GM21529 (cell line): ENCODE data around the gene JPT2.
"Not testable (repeated sequence)": the region's sequence is repeated elsewhere in the genome, so short reads cannot be mapped to it uniquely, and the experiment has no call there.

ENCODE experiments used
- ATAC-seq: cut with Tn5 transposase; IDR thresholded peaks from one replicate; pipeline ENCODE4 v1.9.1; 2021; ENCODE audit not compliant: unreplicated experiment

JPT2 gene

DNA sequence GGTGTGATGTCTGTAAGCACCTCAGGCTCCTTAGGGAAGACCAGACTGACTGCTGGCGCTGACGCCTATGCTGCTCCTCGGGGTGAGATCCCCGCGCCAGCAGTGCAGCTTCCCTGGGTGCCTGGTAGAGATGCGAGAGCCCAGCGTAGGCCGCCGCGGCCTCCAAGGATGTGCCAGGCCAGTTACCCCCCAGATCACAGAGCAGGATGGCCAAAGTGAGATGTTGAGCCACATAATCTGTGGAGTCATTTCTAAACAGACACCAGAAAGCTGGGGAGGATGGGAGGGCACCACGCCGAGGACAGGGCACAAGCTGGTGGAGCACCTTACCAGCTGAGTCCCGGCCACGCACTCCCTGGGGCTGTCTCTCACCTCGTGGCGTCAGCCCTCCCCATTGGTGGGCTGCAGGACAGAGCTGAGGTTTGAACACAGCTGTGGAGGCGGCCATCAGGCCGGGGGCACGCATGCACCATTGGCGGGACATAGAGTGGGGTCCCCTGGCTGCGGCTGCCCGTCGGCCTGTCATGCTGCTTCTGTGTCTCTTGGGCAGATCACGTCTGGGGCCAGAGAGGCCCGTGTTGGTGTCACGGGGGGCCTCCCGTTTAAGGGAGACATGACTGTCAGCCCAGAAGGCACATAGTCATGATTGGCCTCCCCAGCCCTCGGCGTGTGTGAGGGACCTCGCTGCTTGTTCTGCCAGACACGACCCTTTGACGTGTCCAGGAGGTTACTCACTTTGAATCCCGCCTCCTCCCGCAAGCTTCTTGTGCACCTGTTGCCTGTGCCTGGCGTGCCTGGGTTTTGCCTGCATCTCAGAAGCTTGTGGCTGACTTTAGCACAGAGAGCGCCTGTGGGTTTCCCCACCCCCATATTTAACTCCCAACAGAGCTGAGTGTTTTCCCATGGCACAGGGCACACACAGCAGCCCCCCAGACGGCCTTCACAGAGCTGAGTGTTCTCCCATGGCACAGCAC, 49.9 kb downstream of the JPT2 start:
- no peak for ATAC-seq

DNA sequence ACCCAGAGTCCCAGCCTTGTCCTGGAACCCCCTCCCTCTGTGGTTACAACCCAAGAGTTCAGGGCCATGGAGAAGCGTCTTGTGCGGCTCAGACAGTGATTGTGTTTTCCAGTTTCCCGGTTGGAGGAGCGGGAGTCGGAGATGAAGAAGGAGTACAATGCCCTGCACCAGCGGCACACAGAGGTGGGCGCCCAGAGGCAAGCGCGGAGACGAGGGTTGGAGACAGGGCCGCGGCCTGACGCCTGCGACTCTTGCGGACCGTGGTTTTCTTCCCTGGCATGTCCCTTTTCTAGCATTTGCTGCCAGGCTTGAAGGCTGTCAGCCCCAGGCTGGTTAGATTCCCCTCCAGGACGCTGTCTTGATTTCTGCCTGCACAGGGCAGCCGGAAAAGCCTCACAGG, 50.9 kb downstream of the JPT2 start:
- ATAC-seq, result no peak

DNA sequence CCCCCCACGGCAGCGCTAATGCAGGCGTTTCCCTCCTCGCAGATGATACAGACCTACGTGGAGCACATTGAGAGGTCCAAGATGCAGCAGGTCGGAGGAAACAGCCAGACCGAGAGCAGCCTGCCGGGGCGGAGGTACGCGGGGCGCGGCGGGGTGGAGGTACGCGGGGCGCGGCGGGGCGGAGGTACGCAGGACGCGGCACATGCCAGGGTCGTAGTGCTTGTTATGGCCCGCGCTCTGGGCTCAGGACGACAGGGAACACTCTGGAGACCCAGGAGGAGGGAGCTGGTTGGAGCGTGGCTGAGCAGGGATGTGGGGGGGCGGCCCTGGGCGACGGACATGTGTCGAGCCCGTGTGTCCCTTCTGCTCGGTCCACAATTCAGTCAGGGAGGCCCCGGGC, 51.4 kb downstream of the JPT2 start:
- ATAC-seq, result no peak

DNA sequence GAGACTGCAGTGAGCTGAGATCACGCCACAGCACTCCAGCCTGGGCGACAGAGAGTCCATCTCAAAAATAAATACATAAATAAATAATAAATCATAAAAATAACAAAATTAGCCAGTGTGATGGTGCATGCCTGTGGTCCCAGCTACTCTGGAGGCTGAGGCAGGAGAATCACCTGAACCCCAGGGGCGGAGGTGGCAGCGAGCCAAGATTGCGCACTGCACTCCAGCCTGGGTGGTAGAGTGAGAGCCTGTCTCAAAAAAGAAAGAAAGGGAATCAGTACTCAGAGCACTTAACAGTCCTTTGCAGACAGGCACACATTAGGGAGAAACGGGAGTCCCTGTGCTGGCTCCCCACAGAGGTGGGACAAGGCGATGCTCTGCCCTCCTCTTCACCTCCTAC, 53.0 kb downstream of the JPT2 start:
- no peak for ATAC-seq

DNA sequence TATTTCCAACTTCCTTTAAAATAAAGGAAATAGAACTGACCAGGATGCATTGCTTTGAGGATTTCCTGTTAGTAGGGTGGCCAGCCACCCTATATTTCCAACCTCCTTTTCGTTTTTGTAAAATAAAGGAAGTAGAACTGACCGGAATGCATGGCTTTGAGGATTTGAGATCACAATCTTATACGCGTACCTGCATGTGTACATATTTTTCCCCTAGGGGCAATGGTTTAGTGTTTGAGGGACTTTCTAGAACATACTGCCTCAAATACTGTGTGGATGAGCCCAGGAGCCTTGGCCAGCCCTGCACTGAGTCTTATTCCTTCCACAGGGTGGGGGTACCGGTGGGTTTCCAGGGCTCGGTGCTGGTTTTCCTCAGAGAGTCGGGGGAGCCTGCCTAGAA, 53.5 kb downstream of the JPT2 start:
- ATAC-seq, result no peak

DNA sequence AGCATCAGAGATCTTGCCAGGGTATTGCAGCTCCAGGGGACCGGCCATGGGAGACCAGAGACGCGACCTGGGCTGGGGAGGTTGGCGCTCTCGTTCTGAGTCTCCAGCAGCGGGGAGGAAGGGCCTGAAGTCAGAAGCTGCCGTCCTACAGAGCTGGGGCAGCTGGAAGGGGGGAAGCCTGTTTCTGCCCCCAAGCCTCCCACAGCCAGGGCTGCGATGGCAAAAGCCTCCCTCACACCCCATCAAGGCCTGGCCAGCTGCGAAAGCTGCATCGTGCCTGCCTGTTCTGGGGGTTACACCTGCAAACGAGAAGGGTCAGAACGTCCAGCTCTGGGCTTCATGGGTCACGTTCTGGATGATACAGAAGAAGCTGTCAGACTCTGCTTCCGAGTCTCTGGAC, 54.0 kb downstream of the JPT2 start:
- no peak for ATAC-seq

DNA sequence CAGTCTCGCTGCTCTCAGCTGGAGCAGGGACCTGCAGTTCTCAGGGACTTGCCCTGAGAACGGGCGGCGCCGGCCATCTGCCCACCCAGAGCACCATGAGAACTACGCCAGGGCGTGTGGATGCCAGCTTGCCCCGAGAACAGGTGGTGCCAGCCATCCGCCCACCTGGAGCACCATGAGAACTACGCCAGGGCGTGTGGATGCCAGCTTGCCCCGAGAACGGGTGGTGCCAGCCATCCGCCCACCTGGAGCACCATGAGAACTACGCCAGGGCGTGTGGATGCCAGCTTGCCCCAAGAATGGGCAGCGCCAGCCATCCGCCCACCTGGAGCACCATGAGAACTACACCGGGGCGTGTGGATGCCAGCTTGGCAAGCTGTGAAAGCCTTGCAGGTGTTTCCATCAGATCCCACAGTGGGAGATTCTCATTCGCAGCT, 54.5 kb downstream of the JPT2 start:
- ATAC-seq, result not testable (repeated sequence)

DNA sequence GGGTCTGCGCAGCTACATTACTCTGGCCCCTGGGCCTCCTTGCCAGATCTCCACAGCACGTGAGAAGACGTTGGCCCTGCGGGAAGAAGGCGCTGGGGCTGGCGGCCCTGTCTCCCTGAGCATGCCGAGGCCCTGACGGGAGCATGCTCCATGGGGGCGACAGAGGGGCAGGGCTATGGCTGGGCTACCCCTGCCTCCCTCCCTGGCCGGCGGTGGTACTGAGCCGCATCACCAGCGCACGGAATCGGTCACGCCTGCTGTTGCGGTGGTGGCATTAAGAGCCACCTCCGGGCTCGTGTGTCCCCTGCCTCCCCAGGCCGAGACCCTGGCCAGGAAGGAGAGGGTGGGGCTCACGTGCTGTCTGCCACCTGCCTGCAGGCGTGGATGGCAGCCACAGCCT, 56.0 kb downstream of the JPT2 start:
- no peak for ATAC-seq

DNA sequence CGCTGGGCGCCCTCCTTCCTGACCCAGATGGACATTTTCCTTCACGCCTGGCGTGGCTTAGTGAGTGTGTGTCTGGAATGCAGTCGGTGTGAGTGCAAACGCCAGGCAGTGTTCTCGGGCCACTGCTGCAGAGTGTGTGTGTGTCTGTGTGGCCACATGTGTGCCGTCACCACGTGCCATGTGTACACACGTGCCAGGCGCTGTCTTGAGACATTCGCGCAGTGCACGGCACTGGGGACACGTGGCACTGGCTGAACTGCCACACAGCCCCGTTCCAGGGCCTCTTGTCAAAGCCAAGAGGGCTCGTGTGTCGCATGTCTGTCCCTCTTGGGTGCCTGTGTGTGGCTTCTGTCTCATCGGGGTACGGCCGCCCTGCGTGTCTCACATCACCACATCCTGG, 56.7 kb downstream of the JPT2 start:
- ATAC-seq, result no peak

DNA sequence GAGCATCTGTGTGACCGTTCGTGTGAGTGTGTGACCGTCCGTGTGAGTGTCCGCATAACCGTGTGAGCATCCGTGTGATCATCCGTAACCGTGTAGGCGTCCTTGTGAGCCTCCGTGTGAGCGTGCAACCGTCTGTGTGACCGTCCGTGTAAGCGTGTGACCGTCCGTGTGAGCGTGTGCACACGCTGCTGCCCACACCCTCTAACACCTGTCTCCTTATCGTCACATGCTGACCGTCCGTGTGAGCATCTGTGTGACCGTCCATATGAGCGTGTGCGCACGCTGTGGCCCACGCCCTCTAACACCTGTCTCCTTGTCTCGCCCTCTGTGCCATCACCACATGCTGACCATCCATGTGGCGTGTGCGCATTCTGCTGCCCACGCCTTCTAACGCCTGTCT, 62.2 kb downstream of the JPT2 start:
- ATAC-seq, result no peak

DNA sequence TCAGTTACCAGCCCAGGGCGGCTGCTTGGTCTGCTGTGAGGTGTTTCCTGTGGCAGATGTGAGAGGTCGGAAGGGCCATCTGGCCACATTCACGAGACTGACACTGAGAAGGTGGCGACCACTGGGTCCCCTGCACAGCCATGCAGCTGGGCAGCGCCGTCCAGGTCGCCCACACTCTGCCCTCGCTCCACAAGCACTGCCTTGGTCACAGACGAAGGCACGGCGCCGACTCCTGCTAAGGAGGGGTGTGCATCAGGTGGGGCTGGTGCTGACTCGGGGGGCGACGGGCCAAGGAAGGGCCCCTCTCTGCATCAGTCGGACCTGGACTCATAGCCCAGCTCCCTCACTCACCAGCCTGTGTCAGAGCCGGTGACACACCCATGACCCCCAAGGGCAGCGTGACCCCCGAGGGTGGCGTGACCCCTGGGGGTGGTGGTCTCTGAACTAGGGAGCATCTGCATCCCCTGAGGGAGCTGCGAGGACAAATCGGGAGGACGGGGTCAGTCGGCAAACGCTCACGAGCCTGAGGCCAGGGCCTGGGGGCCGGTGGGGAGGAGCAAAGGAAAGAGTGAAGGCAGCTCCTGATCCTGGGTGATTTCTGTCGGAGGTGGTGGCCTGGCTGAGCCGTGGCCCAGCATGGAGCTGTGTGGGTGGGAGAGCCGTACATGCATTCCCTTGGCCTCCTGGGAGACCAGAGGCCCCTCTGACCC, 62.9 kb downstream of the JPT2 start:
- ATAC-seq, result no peak

DNA sequence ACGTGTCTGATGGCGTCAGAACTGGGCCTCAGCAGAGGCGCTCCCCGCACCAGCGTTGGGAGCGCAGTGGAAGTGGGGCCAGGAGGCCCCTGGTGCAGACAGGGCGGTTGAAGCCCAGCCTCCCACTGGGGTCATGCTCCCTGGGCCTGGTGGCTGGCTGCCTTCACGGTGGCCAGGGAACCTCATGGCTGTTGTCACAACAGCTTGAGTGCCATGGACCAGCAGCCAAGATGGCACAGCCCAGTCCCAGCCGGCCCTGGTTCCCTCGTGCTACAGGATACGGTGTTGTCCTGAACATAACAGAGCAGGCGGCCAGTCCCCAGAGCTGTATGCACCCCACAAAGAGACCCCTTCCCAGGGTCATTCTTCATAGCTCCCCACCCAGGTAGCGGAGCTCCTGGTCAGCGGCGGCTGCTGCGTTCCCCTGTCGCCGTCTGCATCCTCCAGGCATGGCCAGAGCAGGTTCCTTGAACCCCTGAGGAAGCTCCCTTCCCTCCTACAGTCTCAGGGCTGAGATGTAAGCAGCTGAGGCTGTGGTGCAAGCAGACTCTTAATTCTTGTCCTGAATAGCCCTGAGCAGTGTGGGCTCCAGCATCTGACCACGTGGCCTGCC, 63.6 kb downstream of the JPT2 start:
- ATAC-seq, result no peak

DNA sequence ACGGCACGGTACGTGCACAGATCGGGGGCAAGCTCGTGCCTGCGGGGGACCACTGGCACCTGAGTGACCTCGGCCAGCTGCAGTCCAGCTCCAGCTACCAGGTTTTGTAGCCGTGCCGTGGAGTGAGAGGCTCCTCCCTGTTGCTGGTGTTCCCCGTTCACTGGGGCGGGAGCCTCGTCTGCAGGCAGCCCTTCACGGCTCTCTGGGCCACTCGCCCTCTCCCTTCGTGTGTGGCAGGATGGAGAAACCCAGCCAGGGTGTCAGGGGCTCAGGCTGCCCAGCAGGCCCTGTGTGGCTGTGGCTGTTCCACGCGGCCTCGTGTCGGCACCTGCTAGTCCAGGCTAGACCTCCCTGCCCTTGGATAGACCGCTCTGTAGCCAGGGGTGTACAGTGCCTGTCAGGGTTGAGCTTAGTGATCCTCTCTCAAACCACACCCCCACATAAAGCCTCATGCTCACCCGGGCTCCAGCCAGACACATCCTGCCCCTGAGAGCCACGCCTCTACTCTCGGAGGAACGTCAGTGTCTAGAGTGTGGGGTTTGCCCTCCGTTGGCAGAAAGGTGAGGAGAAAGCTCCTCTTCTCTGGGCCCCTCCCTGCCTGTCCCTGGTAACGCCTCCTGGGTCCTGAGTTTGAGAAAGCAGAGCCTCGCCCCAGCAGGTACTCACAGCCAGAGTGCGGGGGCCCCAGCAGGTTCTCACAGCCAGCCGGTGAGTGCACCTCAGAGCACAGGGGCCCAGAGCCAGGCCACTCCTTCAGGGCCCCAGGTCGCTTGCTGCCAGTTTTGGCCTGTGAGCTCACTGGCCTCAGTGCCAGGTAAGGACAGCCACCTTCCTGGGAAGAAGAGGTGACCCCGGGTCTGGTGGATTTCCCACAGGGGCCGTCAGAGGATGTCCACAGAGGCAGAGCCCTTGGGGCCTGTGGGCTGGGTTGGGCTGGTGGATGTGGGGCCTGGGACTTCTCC, 65.6 kb downstream of the JPT2 start:
- ATAC-seq, result no peak

DNA sequence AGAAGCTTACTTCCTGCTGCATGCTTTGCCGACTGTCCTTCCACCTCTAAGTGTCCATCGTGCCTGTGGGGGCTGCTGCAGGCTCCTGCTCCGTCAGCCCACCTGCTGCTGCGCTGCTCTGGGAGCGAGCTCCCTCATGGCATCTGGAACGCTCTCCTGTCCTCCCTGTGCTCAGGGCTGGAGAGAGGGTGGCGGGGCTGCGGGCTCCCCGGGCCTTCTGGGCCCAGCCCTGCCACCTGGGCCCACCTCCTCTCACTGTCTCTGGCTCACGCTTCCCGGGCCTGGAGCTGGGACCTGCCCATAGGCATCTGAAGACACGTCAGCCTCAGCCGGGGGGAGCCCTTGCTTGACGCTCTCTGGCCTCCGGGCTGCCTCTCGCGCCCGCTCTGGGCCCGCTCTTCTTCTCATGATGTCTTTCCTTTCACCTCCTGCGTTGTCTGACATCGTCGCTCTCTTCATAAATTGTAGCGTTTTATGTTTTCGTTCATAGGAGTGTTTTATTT, 66.3 kb downstream of the JPT2 start:
- no peak for ATAC-seq

DNA sequence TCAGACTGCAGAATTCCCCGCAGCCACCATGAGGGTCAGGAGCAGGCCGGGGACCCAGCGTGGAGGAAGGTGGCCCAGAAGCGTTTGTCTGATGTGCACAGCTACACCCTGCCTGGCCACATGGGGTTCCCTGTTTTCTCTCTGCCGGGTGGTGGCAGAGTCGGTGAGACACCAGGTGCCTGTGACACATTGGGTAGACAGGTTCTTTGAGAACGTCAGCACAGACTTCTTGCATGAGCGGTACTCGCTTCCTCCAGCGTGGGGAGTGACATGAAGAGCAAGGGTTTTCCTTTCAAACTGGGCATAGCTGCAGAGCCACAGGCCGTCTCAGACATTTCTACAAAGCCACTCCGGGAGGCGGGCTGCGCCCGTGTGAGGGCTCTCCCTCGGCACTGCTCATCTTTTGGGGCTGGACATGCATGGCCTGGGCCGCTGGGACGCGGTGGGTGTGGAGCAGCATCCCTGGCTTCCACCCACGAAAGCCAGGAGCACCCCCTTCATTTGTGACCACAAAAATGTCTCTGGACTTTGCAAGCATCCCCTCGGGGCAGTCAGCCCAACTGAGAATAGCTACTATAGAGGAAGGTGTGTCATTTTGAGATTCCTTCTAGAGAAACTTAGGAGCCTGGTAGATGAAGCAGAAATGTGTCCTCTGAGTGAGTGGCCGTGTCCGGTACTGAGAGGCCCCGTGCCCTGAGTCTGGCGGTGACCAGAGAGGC, 67.3 kb downstream of the JPT2 start:
- ATAC-seq, result no peak

DNA sequence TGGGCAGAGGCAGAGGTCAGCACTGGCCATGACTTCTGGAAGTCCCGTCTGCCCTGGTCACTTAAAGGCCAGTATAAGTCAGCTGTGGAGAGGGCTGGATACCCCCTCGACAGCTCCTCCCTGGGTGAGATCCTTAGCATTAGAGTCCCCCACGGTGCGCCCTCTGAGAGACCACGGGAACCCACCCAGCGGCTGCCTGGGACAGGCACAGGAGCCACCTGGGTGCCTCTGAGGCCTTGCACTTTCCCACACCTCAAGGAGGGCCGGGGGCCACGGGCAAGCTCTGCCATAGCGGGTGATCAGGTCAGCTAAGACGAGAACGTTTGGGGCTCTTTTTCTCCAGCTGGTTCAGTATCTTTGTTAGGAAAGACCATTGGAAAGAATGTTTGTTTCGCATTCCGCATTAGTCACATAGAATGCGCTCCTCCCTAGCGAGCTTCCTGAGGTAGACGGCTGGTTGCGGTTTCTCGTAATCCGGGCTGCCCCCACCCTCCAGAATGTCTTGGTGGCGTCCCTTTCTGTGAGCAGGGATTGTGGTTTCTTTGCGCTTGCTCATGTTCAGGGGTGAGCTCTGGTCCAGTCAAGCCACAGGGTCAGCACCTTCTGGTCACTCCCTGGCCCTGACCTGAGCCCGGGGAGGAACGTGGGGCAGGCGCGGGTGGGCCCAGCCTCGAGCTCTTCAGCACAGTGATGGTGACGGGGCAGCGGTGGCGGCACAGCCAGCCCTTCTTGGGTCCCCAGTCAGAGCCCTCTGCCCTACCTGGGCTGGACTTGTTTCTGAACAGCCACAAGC, 68.0 kb downstream of the JPT2 start:
- no peak for ATAC-seq

DNA sequence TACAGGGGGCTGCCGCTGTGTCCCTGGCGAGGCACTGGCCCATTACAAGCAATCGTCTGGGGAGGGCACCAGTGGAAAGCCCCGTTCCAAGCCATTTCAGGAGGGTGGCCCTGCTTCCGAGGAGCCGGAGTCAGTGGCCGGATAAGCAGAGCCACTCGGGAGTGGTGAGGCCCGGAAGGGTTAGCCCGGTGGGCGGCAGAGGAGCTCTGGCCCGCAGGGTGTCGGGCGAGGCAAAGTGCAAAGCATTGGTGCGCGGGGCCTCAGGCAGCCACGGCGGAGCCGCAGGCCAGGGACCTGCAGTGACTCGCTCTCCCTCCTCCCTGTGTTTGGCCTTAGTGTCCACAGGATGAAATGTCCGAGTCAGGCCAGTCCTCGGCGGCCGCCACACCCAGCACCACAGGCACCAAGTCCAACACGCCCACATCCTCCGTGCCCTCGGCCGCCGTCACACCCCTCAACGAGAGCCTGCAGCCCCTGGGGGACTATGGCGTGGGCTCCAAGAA, 68.7 kb downstream of the JPT2 start:
- ATAC-seq, result no peak

DNA sequence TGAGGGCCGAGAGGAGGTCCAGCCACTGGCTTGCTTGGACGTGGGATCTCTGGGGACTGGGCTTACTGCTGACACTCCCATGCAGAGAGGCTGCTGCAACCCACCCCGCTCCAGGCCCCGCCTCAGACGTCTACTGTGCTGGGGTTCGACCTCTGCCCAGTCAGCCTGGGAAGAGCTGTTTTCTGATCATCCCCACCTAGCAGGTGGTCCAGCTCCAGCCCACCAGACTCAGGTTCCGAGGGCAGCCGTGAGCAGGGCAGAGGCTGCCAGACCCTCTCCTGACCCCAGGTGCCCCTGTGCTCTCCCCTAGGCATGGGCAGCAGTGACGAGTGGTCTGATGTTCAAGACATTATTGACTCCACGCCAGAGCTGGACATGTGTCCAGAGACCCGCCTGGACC, 69.9 kb downstream of the JPT2 start:
- ATAC-seq, result no peak
